NCI-H446 (cell line): ENCODE measurements around the gene DGKQ.
A peak's percentile ranks its signal among the peaks of the same experiment; 100 is the strongest.

ENCODE experiments used
- DNase-seq, 2 experiments: peaks; one replicate each; lab custom pipeline; 2025; lab: John Stamatoyannopoulos, UW

The DGKQ gene

DNA sequence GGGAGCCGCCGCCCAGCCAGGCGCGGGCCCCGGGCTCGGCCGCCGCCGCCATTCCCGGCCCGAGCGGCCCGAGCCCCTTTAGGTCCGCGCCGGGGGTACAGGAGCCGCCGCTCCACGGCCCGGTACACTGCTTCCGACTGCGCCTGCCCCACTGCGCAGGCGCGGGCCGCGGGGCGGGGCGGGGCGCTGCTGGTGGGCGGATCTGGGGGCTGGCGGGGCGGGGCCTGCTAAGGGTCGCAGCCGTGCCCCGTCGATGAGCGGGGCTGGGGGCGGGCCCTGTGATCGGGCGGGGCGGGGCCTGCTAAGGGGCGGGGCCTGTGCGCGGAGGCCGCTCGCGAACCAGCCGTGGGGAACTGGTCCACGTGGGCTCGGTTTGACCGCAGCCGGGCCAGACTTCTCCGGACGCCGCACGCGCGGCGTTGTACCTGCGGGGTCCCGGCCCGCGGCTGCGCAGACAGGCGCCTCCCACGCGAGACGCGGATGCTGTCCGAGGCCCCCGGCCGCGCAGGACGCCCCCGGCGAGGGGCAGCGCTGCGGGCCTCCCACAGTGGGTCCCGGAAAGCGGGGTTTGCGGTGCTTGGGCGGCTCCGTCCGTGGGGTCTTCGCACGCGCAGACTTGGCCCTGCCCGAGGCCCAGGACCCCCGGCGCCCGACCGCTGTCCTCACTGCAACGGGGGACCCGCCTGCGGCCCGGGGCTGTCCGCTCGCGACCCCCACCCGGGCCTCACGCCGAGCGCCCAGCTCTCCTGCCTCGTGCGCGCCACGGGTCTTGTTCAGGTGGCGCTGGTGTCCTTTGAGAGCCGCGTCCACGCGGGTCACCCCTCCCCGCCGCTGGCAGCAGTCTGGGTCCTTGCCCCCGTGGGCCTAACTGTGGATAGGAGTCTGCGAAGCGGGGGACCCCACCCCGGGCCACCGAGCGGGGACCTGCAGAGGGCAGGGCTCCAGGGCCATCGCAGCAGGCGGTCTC is at the start of gene DGKQ:
TSS of gene DGKQ (minus strand) at position 139 of the 967 bp plus-strand sequence. CDS start at position 52, 87 bp downstream.
- DNase-seq = peak in 1 of 2 experiments; percentile 76

DNA sequence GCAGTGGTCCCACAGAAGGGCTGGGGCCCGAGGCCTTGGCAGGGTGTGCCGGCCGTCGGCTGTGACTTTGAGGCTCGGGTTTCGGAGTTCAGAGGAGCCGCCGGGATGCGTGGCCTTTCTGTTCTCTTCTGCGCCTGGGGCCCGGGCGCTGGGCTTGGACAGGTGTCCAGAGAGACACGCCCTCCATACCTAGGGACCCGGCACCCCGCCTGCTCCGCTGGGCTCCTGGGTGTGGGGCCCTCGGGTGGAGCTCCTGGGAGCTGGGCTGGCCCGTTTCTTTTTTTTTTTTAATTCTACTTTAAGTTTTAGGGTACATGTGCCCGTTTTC is 49.3 kb upstream of the DGKQ start:
- no peak for DNase-seq

GRCh38 chr4:1022051-1022738 is 48.8 kb upstream of the DGKQ start:
- DNase-seq = no peak

- DNase-seq = no peak
Observed at GRCh38 chr4:1021386-1022050, 48.1 kb upstream of the DGKQ start.

DNA sequence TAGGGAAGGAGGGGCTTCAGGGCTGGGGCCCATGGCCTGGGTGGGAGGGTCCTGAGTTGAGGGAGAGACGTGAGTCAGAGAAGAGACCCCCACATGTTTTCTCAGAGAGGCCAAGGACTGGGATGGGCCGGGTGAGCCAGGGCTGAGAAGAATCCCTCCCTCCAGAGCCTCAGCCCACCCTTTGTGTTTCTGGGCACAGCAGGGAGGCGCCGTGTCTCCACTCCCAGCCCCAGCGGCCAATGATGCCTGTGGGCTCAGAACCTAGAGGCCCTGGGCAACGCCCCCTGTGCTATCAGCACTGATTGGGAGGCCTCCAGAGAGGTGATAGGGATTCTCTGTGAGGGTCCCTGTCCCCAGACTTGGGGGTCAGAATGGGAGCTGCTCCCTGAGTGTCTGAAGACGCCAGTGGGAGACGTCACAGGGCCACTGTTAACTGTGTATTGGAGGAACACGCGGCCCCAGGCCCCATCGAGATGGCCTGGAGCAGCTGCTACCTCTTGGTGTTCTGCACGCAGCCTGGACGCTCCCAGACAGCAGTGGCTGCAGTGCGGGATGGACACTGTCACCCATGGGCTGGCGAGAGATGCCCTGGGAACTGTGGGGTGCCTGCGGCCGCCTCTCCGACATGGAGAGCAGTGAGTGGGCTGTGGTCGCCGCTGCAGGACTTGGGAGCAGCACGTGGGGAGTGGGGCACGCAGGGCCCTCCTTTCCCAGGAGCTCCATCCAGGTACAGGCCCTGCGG is 46.5 kb upstream of the DGKQ start:
- no peak for DNase-seq

DNA sequence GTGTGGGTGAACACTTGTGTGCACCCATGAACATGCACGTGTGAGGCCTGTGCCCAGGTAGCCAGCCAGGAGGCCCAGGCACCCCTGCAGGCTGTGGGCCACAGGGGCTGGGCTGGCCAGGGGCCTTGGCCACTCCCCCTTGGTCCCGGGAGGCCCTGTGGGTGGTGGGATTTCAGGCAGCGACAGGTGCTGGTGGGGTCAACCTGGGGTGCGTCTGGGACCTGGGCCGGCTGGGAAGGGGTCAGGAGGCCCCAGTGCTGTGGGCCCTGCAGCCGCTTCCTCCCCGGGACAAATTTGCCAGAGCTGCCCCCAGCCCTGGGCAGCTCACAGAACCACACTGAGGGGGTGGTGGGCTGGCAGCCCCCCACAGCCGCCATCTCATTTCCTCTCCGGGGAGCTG is 46.0 kb upstream of the DGKQ start:
- no peak for DNase-seq

GRCh38 chr4:1018147-1019020 is 45.0 kb upstream of the DGKQ start:
- DNase-seq = no peak

DNA sequence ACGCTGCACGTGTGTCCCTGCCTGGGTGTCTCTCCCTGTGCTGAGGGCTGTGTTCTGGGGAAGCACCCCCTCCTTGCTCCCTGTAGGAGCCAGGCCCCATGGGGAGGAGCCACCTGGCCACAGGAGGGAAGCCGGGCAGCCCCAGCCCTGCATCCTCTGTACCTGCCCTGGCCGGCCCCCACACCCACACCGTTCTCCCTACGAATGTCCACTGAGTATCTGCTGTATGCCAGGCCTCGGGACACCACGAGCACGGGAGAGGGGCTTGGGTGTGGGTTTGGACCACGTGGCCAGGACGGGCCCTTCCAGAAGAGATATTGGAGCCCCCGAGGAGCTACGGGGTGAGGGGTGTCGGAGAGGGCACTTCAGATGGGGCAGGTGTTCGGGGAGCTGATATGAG is 44.3 kb upstream of the DGKQ start:
- DNase-seq = no peak

DNA sequence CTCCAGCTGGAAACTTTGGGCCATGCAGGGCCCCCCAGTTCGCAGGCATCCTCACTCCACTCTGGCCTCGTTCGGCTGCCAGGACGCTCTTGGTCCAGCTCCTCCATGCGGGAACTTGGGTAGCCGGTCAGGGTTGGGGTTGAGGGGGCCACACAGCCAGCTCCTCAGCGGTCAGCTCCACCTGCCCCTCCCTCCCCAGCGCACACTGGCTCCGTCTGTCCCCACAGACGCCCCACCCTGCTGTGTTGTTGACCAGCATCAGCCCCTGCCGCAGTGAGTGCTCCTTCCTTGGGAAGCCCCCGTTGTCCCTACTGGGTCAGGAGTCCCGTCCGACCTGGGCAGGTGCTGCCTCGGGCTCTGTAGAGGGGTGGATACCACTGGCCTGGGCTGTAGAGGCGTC is 43.8 kb upstream of the DGKQ start:
- DNase-seq = no peak

- DNase-seq = no peak
Observed at GRCh38 chr4:1015746-1016145, 42.4 kb upstream of the DGKQ start.

- DNase-seq = no peak
Observed at GRCh38 chr4:1015179-1015578, 41.8 kb upstream of the DGKQ start.

- no peak for DNase-seq
Observed at GRCh38 chr4:1014291-1015167, 41.2 kb upstream of the DGKQ start.

DNA sequence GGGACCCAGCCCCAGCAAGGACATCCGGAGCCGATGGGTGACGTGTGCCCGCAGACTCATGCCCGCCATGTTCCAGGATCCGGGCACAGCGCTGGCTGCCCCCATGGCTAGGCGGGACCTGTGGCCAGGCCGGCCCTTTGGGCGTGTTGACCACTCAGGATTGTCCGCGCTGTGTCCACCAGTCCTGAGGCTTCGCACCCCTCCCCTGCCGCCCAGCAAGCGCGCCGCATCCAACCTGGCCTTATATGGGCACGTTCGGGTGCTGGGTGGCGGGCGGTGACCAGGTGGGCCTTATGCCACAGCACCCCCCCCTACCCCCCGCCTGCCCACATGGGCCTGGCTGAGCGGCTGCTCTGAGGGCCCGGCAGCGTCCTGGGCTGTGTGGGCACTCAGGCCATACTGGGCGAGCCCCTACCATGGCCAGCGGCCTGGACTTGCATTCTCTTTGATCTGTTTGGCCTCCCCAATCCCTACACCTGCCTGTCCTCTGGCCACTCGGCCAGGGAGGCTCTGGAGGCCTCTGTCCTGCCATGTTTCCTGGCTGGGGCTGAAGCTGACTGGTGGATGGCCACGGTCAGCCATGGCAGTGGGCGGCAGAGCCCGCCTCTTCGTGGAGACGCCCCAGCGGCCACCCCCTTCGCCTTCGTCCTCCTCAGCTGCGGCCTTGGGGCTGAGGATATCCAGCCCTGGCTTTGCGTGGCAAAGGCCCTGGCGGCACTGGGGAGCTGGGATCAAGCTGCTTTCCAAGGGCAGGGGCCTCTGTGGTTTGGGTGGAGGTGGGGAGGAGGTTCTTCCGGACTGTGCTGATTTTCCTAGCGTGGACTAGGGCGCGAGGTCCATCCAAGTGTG is 40.1 kb upstream of the DGKQ start:
- no peak for DNase-seq

- DNase-seq = no peak
Observed at GRCh38 chr4:1012034-1012739, 38.8 kb upstream of the DGKQ start.

DNA sequence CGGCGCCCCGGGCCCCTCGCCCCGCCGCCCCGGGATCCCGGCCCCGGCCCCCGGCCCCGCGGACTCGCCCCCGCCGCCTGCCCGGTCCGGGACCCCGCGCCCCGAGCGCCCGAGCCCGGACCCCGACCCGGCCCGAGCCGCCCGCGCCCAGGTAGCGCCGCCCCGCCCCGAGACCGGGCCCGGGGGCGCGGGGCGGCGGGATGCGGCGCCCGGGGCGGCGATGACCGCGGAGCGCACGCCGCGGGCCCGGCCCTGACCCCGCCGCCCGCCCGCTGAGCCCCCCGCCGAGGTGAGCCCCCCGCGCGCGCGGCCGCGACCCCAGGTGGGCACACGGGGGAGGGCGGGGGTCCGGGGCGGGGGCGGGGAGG is 38.3 kb upstream of the DGKQ start:
- no peak for DNase-seq

GRCh38 chr4:1011022-1011665 is 37.8 kb upstream of the DGKQ start, which contains the start of gene FGFRL1:
Gene FGFRL1, plus strand, starts transcription at chr4:1011626. Its CDS starts 860 bp downstream, at chr4:1012486.
- peak in 1 of 2 experiments; percentile 67 for DNase-seq

- no peak for DNase-seq
Observed at GRCh38 chr4:1010395-1011021, 37.1 kb upstream of the DGKQ start.
